ENCODE results near the gene HPCAL1.

DNA sequence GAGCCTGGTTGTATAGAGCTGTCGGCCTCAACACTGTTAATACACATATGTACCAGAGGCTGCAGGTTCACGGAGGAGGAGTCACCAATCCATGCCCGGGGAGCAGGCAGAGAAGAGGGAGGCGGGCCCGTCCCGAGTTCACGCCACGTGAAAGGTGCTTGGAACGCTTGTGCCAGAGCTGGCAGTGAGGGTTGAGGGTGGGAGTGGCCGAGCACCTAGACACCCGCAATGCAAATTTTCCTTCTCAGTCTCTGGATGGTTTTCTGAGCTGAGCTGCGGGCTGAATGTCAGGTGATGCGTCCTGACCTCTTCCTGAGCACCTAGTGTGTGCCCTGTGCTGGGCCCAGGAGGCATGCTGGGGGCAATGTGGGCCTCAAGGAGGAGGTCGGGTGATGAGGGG, 93.2 kb downstream of the HPCAL1 start:
- TF ChIP-seq, protein P1, sequence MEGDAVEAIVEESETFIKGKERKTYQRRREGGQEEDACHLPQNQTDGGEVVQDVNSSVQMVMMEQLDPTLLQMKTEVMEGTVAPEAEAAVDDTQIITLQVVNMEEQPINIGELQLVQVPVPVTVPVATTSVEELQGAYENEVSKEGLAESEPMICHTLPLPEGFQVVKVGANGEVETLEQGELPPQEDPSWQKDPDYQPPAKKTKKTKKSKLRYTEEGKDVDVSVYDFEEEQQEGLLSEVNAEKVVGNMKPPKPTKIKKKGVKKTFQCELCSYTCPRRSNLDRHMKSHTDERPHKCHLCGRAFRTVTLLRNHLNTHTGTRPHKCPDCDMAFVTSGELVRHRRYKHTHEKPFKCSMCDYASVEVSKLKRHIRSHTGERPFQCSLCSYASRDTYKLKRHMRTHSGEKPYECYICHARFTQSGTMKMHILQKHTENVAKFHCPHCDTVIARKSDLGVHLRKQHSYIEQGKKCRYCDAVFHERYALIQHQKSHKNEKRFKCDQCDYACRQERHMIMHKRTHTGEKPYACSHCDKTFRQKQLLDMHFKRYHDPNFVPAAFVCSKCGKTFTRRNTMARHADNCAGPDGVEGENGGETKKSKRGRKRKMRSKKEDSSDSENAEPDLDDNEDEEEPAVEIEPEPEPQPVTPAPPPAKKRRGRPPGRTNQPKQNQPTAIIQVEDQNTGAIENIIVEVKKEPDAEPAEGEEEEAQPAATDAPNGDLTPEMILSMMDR (IDR thresholded peaks at IDR 0.05): no peak
- TF ChIP-seq EZH2 (IDR thresholded peaks at IDR 0.05): no peak
- TF ChIP-seq EZH2phosphoT487 (IDR thresholded peaks at IDR 0.05): no peak

Data from neural progenitor cell (in vitro differentiated cells).